Nephron (organoid): ENCODE data around the gene C1GALT1C1L.
A peak's percentile ranks its signal among the peaks of the same experiment; 100 is the strongest.
"Not testable (repeated sequence)": the region's sequence is repeated elsewhere in the genome, so short reads cannot be mapped to it uniquely, and the experiment has no call there.

Experiments used
- H3K27ac Mint-ChIP-seq, 3 experiments: 2 replicates each; pipeline ENCODE4 v1.8.0; 2020; ENCODE audit warnings: mixed read lengths in 3 of 3, mild to moderate bottlenecking in 2 of 3, moderate library complexity in 1 of 3
- H3K27me3 Mint-ChIP-seq: 2 replicates; pipeline ENCODE4 v1.8.0; 2021; ENCODE audit warnings: low read depth, mild to moderate bottlenecking, moderate library complexity, mixed read lengths
- H3K36me3 Mint-ChIP-seq: 2 replicates; pipeline ENCODE4 v1.8.0; 2020; ENCODE audit warnings: low read depth, mixed read lengths
- H3K4me1 Mint-ChIP-seq: 2 replicates; pipeline ENCODE4 v1.8.0; 2020; ENCODE audit warnings: mixed read lengths
- H3K4me3 Mint-ChIP-seq, 3 experiments: 2 replicates each; pipeline ENCODE4 v1.8.0; 2020; ENCODE audit warnings: mild to moderate bottlenecking in 3 of 3, mixed read lengths in 3 of 3, moderate library complexity in 2 of 3
- H3K9me3 Mint-ChIP-seq: 2 replicates; pipeline ENCODE4 v1.8.0; 2020; ENCODE audit warnings: mixed read lengths
- CTCF ChIP-seq, 3 experiments: fragments of 200-600 bp; sonication (generic); IDR thresholded peaks; one replicate each; pipeline ENCODE4 v1.5.0; 2021; ENCODE audit warnings: antibody characterized with exemption in 3 of 3; ENCODE audit not compliant: unreplicated experiment in 3 of 3

Gene C1GALT1C1L

GRCh38 chr2:43685357-43685756 lies 9.1 kb upstream of the C1GALT1C1L start:
- no peaks in the 10 kb centered on the region for H3K27me3 Mint-ChIP-seq
- H3K4me1 Mint-ChIP-seq, result no peaks in the 10 kb centered on the region
- H3K36me3 Mint-ChIP-seq, result no peaks in the 10 kb centered on the region

DNA sequence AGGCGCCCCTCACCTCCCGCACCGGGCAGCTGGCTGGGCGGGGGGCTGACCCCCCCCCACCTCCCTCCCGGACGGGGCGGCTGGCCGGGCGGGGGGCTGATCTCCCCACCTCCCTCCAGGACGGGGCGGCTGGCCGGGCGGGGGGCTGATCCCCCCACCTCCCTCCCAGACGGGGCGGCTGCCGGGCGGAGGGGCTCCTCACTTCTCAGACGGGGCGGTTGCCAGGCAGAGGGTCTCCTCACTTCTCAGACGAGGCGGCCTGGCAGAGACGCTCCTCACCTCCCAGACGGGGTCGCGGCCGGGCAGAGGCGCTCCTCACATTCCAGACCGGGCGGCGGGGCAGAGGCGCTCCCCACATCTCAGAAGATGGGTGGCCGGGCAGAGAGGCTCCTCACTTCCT lies 1.6 kb upstream of the C1GALT1C1L start:
- H3K4me3 Mint-ChIP-seq, H3K27ac Mint-ChIP-seq, H3K27me3 Mint-ChIP-seq, H3K4me1 Mint-ChIP-seq, H3K36me3 Mint-ChIP-seq: not testable (repeated sequence)
- peaks cover 10% of the 10 kb centered on the region for H3K9me3 Mint-ChIP-seq

More at GRCh38 chr2:43685357-43685756, 9.1 kb upstream of the C1GALT1C1L start:
- no peak overlapping the region for H3K4me3 Mint-ChIP-seq
- H3K9me3 Mint-ChIP-seq, result no peaks in the 10 kb centered on the region
- no peak for TF ChIP-seq CTCF (IDR thresholded peaks at IDR 0.05; ENCODE audit: unreplicated experiment in 3 of 3)
- no peak overlapping the region for H3K27ac Mint-ChIP-seq

- peaks cover 16% of the 10 kb centered on the region for H3K9me3 Mint-ChIP-seq
- TF ChIP-seq CTCF (IDR thresholded peaks at IDR 0.05; ENCODE audit: unreplicated experiment in 3 of 3), result no peak
- H3K4me3 Mint-ChIP-seq, result no peak overlapping the region
- H3K27me3 Mint-ChIP-seq, result no peaks in the 10 kb centered on the region
- H3K27ac Mint-ChIP-seq, result no peak overlapping the region
- peaks cover 10% of the 10 kb centered on the region for H3K36me3 Mint-ChIP-seq
- H3K4me1 Mint-ChIP-seq, result no peaks in the 10 kb centered on the region
Observed at GRCh38 chr2:43675646-43676321, 445 bp downstream of the C1GALT1C1L start.

- Mint-ChIP-seq H3K4me1 (no peaks in the 10 kb centered on the region), H3K36me3 (peaks cover 12% of the 10 kb centered on the region), H3K9me3 (peaks cover 5% of the 10 kb centered on the region), H3K4me3 (no peak overlapping the region), H3K27me3 (peaks cover 5% of the 10 kb centered on the region), H3K27ac (no peak overlapping the region)
- no peak for TF ChIP-seq CTCF (IDR thresholded peaks at IDR 0.05; ENCODE audit: unreplicated experiment in 3 of 3)
Observed at GRCh38 chr2:43657241-43657640, 19.0 kb downstream of the C1GALT1C1L start.

GRCh38 chr2:43653506-43653905 lies 22.7 kb downstream of the C1GALT1C1L start:
- Mint-ChIP-seq H3K27me3 (peaks cover 5% of the 10 kb centered on the region), H3K9me3 (no peaks in the 10 kb centered on the region), H3K36me3 (peaks cover 5% of the 10 kb centered on the region), H3K4me3 (no peak overlapping the region), H3K27ac (no peak overlapping the region), H3K4me1 (peaks cover 7% of the 10 kb centered on the region)
- no peak for TF ChIP-seq CTCF (IDR thresholded peaks at IDR 0.05; ENCODE audit: unreplicated experiment in 3 of 3)

GRCh38 chr2:43648994-43649701 lies 27.1 kb downstream of the C1GALT1C1L start:
- Mint-ChIP-seq H3K27me3 (no peaks in the 10 kb centered on the region), H3K36me3 (no peaks in the 10 kb centered on the region), H3K9me3 (no peaks in the 10 kb centered on the region), H3K27ac (peak overlapping the region; percentile 53 to 85 (median 78)), H3K4me3 (no peak overlapping the region), H3K4me1 (peaks cover 7% of the 10 kb centered on the region)
- TF ChIP-seq CTCF (IDR thresholded peaks at IDR 0.05; ENCODE audit: unreplicated experiment in 3 of 3), result no peak
